Testis (tissue), 3 donors: ENCODE data around the gene FAR1. TPM values are rescaled to one million over a fixed set of nuclear protein-coding genes. Genes with fewer than 3 reads are reported as not detected.

Source experiments
- DNase-seq: peaks from one replicate; pipeline ENCODE4 v3.0.0-alpha.2; 2019
- H3K27ac ChIP-seq, 2 donors: fragments of 200-600 bp; sonication (generic); one replicate each; pipeline ENCODE4 v1.5.1; 2019
- H3K27me3 ChIP-seq: fragments of 200-600 bp; sonication (generic); one replicate; pipeline ENCODE4 v1.5.1; 2019
- H3K36me3 ChIP-seq: fragments of 200-600 bp; sonication (generic); one replicate; pipeline ENCODE4 v1.5.1; 2017; ENCODE audit warnings: low read depth; ENCODE audit errors: missing control alignments
- H3K4me1 ChIP-seq: fragments of 200-600 bp; sonication (generic); one replicate; pipeline ENCODE4 v1.5.1; 2019
- H3K4me3 ChIP-seq, 2 donors: fragments of 200-600 bp; sonication (generic); one replicate each; pipeline ENCODE4 v1.5.1; 2017 to 2019
- H3K9me3 ChIP-seq: fragments of 200-600 bp; sonication (generic); one replicate; pipeline ENCODE4 v1.5.1; 2017
- CTCF ChIP-seq, 3 experiments: fragments of 450-650 bp in 2 of 3; fragments of 200-600 bp in 1 of 3; sonication (generic) in 1 of 3; IDR thresholded peaks; one replicate each; pipeline ENCODE4 v1.5.1; 2016 to 2019; ENCODE audit warnings: antibody characterized with exemption in 3 of 3, mild to moderate bottlenecking in 2 of 3, moderate library complexity in 1 of 3
- POLR2A ChIP-seq: fragments of 450-650 bp; IDR thresholded peaks from one replicate; pipeline ENCODE4 v1.6.1; 2017; ENCODE audit warnings: antibody characterized with exemption, mild to moderate bottlenecking, moderate library complexity
- WGBS, 2 donors: methylation state at CpG; one replicate each; pipeline ENCODE4 v1.1.5; 2018; 5-methylcytosine and 5-hydroxymethylcytosine counted together
- intact Hi-C: fragments of 100-400 bp; cut with DNase I; formaldehyde crosslinking; loops from one replicate; pipeline ENCODE4 v1.15.1; 2023; ENCODE audit warnings: low total_unique reads
- polyA plus RNA-seq: library from polyadenylated mRNA; stranded (reverse); fragments of 350-450 nt; fragmentation: Illumina TruSeq; extraction: RNeasy Lipid Tissue Mini Kit (QIAGEN cat#74804); gene quantifications from one replicate; pipeline ENCODE4 v1.2.3, GENCODE V29; 2014; ENCODE audit warnings: low read depth, low replicate concordance; ENCODE audit not compliant: insufficient read depth
- total RNA-seq, 2 donors: library from RNA; depleted of rRNA; stranded (reverse); fragments of >200 nt; gene quantifications; one replicate each; pipeline ENCODE4 v1.2.3, GENCODE V29; 2016

FAR1 gene
- total and polyA plus RNA-seq, 3 donors from 2014 or later = 33.8 to 65.6 (median 52.9) TPM

- Histone ChIP-seq H3K27me3 (no peaks in the 10 kb centered on the region), H3K9me3 (no peaks in the 10 kb centered on the region), H3K4me1 (no peaks in the 10 kb centered on the region), H3K27ac (no peak overlapping the region), H3K36me3 (no peaks in the 10 kb centered on the region), H3K4me3 (no peak overlapping the region)
- no peak for TF ChIP-seq POLR2A
- TF ChIP-seq CTCF (IDR thresholded peaks at IDR 0.05) = no peak
- intact Hi-C loops = no loop called here
- WGBS, 2 donors = 90 to 96% methylated on average over 4 of the region's 4 CpGs
- no peak for DNase-seq
Observed at GRCh38 chr11:13694115-13694514, 25.6 kb downstream of the FAR1 start.

- Histone ChIP-seq H3K27me3 (no peaks in the 10 kb centered on the region), H3K4me3 (no peak overlapping the region), H3K36me3 (no peaks in the 10 kb centered on the region), H3K9me3 (no peaks in the 10 kb centered on the region), H3K27ac (no peak overlapping the region), H3K4me1 (no peaks in the 10 kb centered on the region)
- intact Hi-C loops = no loop called here
- no peak for TF ChIP-seq CTCF (IDR thresholded peaks at IDR 0.05)
- TF ChIP-seq POLR2A = no peak
- no peak for DNase-seq
Observed at GRCh38 chr11:13695886-13696285, 27.4 kb downstream of the FAR1 start.

GRCh38 chr11:13697710-13698109 lies 29.2 kb downstream of the FAR1 start:
- no peaks in the 10 kb centered on the region for H3K4me1 ChIP-seq
- 86 to 89% methylated on average over 1 of the region's 1 CpG for WGBS, 2 donors
- H3K27me3 ChIP-seq = no peaks in the 10 kb centered on the region
- no peak overlapping the region for H3K4me3 ChIP-seq
- TF ChIP-seq CTCF (IDR thresholded peaks at IDR 0.05) = no peak
- no peak for TF ChIP-seq POLR2A
- no peaks in the 10 kb centered on the region for H3K9me3 ChIP-seq
- intact Hi-C loops = no loop called here
- no peak for DNase-seq
- no peak overlapping the region for H3K27ac ChIP-seq
- no peaks in the 10 kb centered on the region for H3K36me3 ChIP-seq

- intact Hi-C loops = no loop called here
- Histone ChIP-seq H3K4me3 (no peak overlapping the region), H3K4me1 (no peaks in the 10 kb centered on the region), H3K27ac (no peak overlapping the region), H3K27me3 (no peaks in the 10 kb centered on the region), H3K36me3 (no peaks in the 10 kb centered on the region), H3K9me3 (no peaks in the 10 kb centered on the region)
- no peak for TF ChIP-seq CTCF (IDR thresholded peaks at IDR 0.05)
- TF ChIP-seq POLR2A = no peak
- no peak for DNase-seq
- WGBS, 2 donors = 82 to 91% methylated on average over 2 of the region's 2 CpGs
Observed at GRCh38 chr11:13698132-13698531, 29.7 kb downstream of the FAR1 start.

- Histone ChIP-seq H3K4me1 (no peaks in the 10 kb centered on the region), H3K9me3 (no peaks in the 10 kb centered on the region), H3K27ac (no peak overlapping the region), H3K27me3 (no peaks in the 10 kb centered on the region), H3K36me3 (no peaks in the 10 kb centered on the region), H3K4me3 (no peak overlapping the region)
- no peak for TF ChIP-seq CTCF (IDR thresholded peaks at IDR 0.05)
- TF ChIP-seq POLR2A = no peak
- DNase-seq = no peak
- intact Hi-C loops = no loop called here
- 90 to 93% methylated on average over 2 of the region's 2 CpGs for WGBS, 2 donors
Observed at GRCh38 chr11:13699041-13699440, 30.6 kb downstream of the FAR1 start.
